GM21526 (cell line): ENCODE data around the gene ABCC3.

Source experiments
- ATAC-seq: cut with Tn5 transposase; IDR thresholded peaks from one replicate; pipeline ENCODE4 v1.9.1; 2021; ENCODE audit warnings: moderate library complexity; ENCODE audit not compliant: unreplicated experiment, low FRiP score

Gene ABCC3

GRCh38 chr17:50626037-50626574, 8.6 kb upstream of the ABCC3 start:
- no peak for ATAC-seq

DNA sequence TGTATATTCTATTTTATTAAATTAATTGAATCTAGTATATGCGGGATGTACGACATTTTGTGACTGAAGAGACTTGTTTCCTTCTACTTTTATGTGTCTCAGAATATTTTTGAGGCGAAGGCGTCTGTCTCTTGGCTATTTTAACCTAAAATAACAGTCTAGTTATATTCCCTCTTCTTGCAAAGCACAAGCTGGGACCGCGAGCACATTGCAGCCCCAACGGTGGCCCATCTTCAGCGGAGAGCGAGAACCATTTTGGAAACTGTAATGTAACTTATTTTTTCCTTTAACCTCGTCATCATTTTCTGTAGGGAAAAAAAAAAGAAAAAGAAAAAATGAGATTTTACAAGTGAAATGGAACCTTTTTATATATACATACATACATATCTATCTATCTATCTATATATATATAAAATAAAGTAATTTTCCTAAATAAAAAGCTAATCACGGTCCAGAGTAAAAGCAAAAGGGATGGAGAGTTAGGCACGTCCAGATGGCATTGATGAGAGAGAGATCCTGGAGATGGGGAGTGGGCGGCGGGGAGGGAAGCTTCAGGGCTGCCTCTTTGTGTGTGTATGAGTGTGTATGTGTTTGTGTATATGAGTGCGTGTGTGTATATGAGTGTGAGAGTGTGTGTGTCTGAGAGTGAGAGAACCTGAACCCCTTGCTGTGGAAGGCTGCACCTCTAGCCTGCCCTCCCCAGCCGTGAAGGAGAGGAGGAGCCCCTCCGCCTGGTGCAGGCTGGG, 7.5 kb upstream of the ABCC3 start:
- ATAC-seq: no peak

- ATAC-seq: no peak
Observed at GRCh38 chr17:50627782-50628601, 6.7 kb upstream of the ABCC3 start.

DNA sequence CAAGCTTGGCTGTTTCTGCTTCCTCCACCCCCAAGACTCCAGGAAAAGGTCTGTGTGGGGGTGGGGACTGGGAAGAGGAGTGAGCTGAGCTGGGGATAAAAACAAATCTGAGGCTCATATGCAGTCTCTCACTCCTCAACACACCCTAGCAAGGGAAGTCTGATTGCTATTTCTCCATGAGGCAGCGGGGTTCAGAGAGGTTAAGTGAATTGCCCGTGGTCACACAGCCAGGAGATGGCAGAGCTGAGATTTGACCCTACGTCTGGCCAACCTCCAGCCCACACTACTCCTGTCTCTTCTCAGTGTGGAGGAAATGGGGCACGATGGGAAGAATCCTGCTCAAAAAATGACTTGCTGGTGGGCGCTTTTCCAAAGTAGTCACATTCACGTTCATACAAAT, 4.8 kb upstream of the ABCC3 start:
- ATAC-seq: no peak

DNA sequence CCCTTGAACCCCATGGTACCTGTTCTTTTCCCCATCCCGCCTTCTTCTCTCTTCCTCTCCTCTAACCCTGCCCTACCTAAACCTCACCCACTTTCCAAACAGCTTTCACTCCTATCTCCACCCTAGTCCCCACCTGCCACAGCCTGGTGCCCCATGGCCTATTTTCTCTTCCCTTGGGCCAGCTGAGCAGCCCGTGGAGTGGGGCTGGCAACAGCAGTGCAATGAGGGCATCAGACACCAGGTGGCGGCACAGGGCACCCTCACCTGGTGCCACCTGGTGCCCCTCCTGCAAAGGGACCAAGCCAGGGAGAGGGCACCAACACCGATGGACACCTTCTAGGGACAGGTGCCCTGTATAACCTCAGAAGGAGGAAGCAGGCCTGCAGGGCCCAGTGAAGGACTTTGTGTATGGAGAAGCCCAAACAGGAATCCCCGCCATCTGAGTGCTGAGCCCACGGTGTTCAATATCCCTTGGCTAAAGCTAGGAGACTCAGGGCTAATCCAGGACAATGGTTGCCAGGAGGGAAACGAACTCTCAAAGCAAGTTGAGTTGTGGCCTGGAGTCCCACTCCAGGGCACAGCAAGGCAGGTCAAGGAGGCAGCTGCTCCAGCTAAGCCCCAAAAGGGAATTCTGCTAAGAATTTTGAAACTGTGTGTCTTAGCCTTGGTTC, 4.0 kb upstream of the ABCC3 start:
- no peak for ATAC-seq

DNA sequence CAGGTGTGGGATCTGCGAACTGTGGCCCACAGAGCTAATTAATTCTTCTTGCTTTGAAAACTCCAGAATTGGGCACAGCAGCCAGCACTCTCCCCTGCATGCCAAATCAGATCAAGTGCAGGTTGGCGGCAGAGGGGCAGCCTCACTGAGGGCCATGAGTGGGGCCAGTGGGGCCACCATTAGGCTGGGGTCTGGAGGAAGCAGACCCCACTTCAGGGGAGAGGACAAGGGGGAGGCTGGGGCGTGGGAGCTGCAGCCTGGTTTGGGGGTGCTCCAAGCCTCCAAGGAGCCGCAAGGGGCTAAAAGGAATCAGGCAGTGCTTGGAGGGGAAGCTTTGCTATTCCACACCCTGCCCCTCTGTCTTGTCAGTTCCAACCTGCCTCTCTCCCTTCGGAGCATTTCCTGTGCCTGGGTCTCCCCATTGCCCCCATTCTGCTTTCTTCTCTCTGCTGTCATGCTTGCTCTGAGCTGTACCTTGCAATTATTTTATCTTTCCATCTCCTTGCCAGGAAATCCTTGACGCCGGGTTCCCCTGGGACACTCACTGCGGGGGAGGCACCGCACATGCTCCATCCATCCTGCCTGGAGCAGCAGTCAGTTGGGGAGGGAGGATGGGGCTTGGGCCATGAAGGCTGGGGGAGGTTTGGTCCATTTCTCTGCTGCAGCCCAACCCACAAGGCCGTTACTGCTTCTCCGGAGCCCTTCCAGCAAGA, 3.3 kb upstream of the ABCC3 start:
- ATAC-seq: no peak

GRCh38 chr17:50631908-50632571, 2.6 kb upstream of the ABCC3 start:
- no peak for ATAC-seq

DNA sequence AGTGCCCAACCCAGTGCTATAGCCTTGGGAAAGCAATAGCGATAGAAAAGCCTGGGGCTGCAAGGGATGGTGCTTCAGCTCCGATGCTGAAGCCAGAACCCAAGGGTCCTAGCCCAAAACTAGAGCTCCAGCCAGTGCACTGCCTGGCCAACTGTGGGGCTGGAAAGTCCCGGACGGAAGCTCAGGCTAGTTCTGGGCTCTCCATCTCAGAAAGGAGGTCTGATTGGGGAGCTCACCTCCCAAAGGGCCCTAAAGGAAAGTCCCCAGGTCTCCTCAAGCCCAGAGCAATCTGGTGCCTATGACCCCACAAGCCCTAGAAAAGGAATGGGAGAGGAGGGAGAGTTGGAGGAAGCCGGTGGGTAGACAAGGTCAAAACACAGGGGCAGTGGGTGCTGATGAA, 2.0 kb upstream of the ABCC3 start:
- no peak for ATAC-seq

DNA sequence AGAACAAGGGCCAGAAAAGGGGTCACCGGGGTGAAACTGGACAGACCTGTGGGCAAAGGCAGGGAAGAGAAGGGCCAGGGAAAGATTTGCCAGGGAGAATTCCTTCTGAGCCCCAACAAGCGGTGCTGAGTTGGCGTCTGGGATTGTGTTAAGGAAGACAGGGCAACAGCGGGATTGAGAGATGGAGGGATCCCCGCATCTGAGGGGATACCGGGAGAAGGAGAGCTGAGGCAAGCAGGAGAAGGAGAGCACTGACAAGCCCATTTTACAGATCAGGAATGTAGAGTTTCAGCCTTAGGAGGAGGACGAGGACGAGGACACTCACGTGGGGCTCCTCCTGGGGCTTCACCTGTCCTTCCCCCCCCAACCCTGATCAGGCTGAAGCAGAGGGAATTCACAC, 998 bp upstream of the ABCC3 start:
- no peak for ATAC-seq

- ATAC-seq: no peak
Observed at GRCh38 chr17:50634915-50635731, 442 bp downstream of the ABCC3 start.

DNA sequence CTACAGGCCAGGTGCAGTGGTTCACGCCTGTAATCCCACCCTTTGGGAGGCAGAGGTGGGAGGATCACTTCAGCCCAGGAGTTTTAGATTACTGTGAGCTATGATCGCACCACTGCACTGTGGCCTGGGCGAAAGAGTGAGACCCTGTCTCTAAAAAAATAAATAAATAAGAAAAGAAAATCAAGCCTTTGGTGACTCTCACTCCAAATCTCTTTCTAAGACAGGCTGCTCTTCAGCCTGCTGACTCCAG, 976 bp downstream of the ABCC3 start:
- no peak for ATAC-seq

GRCh38 chr17:50635982-50636803, 1.5 kb downstream of the ABCC3 start:
- no peak for ATAC-seq

DNA sequence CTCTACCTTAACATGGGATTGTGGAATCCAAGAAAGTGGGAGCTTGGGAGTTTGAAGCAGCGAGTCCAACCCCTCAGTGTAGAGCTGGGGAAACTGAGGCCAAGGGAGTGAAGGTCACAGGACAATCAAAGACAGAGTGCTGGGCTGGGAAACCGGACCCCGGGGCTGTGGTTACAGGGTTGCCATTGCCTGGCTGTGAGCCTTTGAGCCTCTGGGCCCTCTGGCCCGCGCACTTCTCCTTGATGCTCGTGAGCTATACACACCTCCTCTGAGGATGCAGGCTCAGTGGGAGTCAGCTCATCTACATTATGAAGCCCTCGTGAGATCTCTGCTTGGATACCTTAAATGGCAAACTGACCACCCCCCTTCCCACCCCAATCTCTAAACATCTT, 2.1 kb downstream of the ABCC3 start:
- ATAC-seq: no peak

DNA sequence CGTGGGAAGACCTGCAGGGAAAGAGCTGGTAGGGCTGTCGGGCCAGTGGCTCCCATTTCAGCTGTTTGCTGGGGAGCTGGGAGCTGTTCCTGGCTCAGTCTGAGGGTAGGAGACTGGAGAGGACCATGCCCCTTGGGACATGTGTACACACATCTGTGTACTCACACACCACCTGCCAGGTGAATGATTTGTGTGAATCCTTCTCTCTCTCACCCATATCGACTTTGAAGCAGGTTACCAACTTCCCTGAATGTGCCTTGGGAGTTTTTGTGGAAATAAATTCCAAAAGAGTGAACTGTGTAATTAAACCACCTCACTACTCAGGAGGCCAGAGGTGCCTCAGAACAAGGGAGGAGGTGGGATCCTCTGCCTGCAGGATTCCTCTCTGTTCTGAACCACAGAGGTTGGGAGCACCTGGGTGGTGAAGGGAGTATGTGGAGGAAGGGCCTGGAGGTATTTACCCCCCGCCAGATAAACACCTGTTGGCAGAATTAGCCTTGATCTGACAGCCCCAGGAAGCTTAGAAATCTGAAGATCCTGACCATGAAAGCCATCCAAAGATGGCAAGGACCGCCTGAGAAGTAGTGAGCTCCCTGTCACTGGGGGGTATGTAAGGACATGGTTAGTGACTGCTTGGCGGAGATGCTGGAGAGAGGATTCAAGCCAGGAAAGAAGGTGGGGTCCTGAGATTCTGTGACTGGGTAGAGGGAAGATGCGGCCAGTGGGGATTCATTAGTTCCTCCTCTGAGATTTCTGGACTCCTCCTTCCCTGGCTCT, 3.3 kb downstream of the ABCC3 start:
- no peak for ATAC-seq

GRCh38 chr17:50638606-50638965, 3.9 kb downstream of the ABCC3 start:
- ATAC-seq: no peak

- no peak for ATAC-seq
Observed at GRCh38 chr17:50638966-50639713, 4.5 kb downstream of the ABCC3 start.

DNA sequence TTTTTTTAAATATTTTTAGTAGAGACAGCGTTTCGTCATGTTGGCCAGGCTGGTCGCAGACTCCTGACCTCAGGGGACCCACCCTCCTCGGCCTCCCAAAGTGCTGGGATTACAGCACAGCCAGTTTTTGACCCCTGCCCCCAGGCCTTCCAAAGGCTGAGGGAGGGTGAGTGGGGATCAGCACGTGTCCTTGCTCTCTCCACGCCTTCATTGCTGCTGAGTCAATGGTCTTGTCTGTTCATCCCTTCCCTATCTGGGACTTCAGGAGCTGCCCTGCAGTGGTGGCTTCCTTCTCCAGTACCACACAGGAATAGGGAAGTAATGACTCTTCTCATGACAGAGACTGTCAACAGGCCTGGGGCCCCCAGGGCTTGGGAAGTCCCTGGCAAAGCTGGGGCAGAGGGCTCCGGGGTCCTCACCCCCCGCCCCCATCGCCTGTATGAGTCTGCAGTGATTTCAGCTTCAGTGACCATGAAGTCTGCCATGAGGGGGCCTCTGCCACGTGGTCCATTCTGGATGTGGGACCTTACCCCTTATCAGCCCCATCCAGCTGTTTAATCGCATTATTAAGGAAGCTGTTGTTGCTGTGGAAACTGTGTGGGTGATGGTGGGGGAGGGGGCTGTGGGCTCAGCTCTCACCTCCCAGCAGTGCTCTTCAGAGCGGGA, 6.1 kb downstream of the ABCC3 start:
- no peak for ATAC-seq
